GM12873 (cell line): Measurements from ENCODE around the gene SAMD4A.

Experiments
- TF ChIP-seq, protein P1 (sequence below): IDR thresholded peaks from 2 replicates; pipeline ENCODE4 v1.5.1; 2012; ENCODE audit warnings: low read depth, mild to moderate bottlenecking, moderate library complexity, low read length, control low read depth; ENCODE audit not compliant: insufficient read depth; ENCODE audit errors: missing control alignments

Gene SAMD4A

DNA sequence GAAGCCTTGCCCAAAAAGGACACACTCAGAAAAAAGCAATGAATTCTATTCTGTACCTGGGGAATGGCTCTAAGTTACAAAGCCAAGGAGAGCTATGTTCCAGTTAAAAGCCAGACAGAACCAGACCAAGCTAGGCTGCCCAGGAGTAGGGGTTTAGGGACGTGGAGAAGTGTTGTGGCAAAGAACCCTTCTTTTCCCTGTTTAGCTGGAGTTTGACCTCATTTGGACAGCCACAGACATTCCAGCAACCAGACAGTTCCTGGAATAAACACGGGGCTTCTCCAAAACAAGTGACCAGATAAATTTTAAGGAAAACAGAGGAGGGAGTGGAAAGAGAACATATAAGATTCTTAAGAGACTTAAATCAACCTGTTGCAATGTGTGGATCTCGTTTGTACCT is 273.4 kb downstream of the SAMD4A start:
- TF ChIP-seq, protein P1, sequence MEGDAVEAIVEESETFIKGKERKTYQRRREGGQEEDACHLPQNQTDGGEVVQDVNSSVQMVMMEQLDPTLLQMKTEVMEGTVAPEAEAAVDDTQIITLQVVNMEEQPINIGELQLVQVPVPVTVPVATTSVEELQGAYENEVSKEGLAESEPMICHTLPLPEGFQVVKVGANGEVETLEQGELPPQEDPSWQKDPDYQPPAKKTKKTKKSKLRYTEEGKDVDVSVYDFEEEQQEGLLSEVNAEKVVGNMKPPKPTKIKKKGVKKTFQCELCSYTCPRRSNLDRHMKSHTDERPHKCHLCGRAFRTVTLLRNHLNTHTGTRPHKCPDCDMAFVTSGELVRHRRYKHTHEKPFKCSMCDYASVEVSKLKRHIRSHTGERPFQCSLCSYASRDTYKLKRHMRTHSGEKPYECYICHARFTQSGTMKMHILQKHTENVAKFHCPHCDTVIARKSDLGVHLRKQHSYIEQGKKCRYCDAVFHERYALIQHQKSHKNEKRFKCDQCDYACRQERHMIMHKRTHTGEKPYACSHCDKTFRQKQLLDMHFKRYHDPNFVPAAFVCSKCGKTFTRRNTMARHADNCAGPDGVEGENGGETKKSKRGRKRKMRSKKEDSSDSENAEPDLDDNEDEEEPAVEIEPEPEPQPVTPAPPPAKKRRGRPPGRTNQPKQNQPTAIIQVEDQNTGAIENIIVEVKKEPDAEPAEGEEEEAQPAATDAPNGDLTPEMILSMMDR = no peak

DNA sequence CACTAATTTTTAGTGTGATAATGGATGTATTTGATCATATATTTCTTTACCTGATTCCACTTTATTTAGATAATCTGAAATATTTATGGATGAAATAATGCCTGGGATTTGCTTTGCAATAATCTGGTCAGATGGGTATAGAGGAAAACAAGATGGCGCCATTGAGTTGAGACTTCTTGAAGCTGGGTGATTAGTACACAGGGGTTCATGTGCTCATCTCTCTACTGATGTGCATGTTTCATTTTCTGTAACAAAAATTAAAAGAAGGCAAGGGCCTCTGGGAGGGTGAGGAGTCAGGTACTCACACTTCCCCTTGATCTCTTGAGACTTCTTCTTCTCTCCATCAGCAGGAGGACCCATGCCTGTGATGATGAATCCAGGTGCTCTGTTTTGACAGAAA is 273.9 kb downstream of the SAMD4A start:
- TF ChIP-seq, protein P1 = no peak
